GM23248 (cell line): ENCODE results near the gene CDC73. TPM values are rescaled to one million over a fixed set of nuclear protein-coding genes. Genes with fewer than 3 reads are reported as not detected.

Experiments
- DNase-seq: peaks from one replicate; pipeline ENCODE4 v3.0.0-alpha.2; 2015
- H2AFZ ChIP-seq: fragments of 200-600 bp; sonication (generic); 2 replicates; pipeline ENCODE4 v1.6.1; 2016; ENCODE audit warnings: antibody characterized with exemption
- H3F3A ChIP-seq: fragments of 200-600 bp; sonication (generic); 2 replicates; pipeline ENCODE4 v1.6.1; 2016; ENCODE audit warnings: mild to moderate bottlenecking, antibody characterized with exemption, mixed run types; ENCODE audit not compliant: insufficient read depth
- H3K27ac ChIP-seq: fragments of 200-600 bp; sonication (generic); 2 replicates; pipeline ENCODE4 v1.5.1; 2016; ENCODE audit warnings: mild to moderate bottlenecking
- H3K27me3 ChIP-seq: fragments of 200-600 bp; sonication (generic); replicated peaks from 2 replicates; pipeline ENCODE4 v1.6.1; 2016; ENCODE audit warnings: mild to moderate bottlenecking; ENCODE audit not compliant: insufficient read depth
- H3K36me3 ChIP-seq: fragments of 200-600 bp; sonication (generic); 2 replicates; pipeline ENCODE4 v1.6.1; 2016; ENCODE audit warnings: low read depth, mild to moderate bottlenecking
- H3K4me1 ChIP-seq: fragments of 200-600 bp; sonication (generic); 2 replicates; pipeline ENCODE4 v1.6.1; 2016; ENCODE audit warnings: mild to moderate bottlenecking; ENCODE audit not compliant: insufficient read depth
- H3K4me2 ChIP-seq: fragments of 200-600 bp; sonication (generic); one replicate; pipeline ENCODE4 v1.6.1; 2016; ENCODE audit warnings: mild to moderate bottlenecking; ENCODE audit not compliant: unreplicated experiment
- H3K4me3 ChIP-seq: fragments of 200-600 bp; sonication (generic); 2 replicates; pipeline ENCODE4 v1.5.1; 2016; ENCODE audit warnings: mild to moderate bottlenecking
- H3K79me2 ChIP-seq: fragments of 200-600 bp; sonication (generic); 2 replicates; pipeline ENCODE4 v1.6.1; 2016; ENCODE audit warnings: mild to moderate bottlenecking; ENCODE audit not compliant: insufficient read depth
- H3K9ac ChIP-seq: fragments of 200-600 bp; sonication (generic); 2 replicates; pipeline ENCODE4 v1.6.1; 2016; ENCODE audit warnings: mild to moderate bottlenecking
- H3K9me2 ChIP-seq: fragments of 200-600 bp; sonication (generic); 2 replicates; pipeline ENCODE4 v1.6.1; 2016; ENCODE audit warnings: mixed run types, mild to moderate bottlenecking, moderate library complexity; ENCODE audit not compliant: insufficient read depth
- H3K9me3 ChIP-seq: fragments of 200-600 bp; sonication (generic); one replicate; pipeline ENCODE4 v1.6.1; 2017; ENCODE audit warnings: low read depth
- H4K20me1 ChIP-seq: fragments of 200-600 bp; sonication (generic); 2 replicates; pipeline ENCODE4 v1.6.0; 2016; ENCODE audit not compliant: insufficient read depth
- EZH2 ChIP-seq: fragments of 200-600 bp; sonication (generic); IDR thresholded peaks from 2 replicates; pipeline ENCODE4 v1.6.1; 2018; ENCODE audit warnings: antibody characterized with exemption, mild to moderate bottlenecking; ENCODE audit not compliant: insufficient read depth, poor library complexity, severe bottlenecking
- EZH2phosphoT487 ChIP-seq: fragments of 200-600 bp; sonication (generic); IDR thresholded peaks from 2 replicates; pipeline ENCODE4 v1.6.1; 2018; ENCODE audit warnings: antibody characterized with exemption, moderate library complexity, mild to moderate bottlenecking, low read depth; ENCODE audit not compliant: insufficient read depth
- WGBS, 2 experiments: methylation state at CpG; one replicate each; pipeline ENCODE4 v1.1.6; 2015 to 2017; ENCODE audit warnings: low lambda C conversion rate in 2 of 2, low coverage in 1 of 2; ENCODE audit errors: missing lambda C conversion rate in 2 of 2; 5-methylcytosine and 5-hydroxymethylcytosine counted together
- in situ Hi-C: fragments of 300-500 bp; cut with MboI; formaldehyde crosslinking; loops from 2 replicates; pipeline ENCODE4 v1.15.0; 2020
- polyA plus RNA-seq: library from polyadenylated mRNA; unstranded; fragments of >200 nt; fragmentation: Nextera tagmentation; extraction: Ambion mirVana; gene quantifications from 2 replicates; pipeline ENCODE4 v1.2.1, GENCODE V29; 2016
- total RNA-seq: library from RNA; depleted of rRNA; stranded (reverse); fragments of >200 nt; shearing (Covaris generic); gene quantifications from 2 replicates; pipeline ENCODE4 v1.2.3, GENCODE V29; 2014

Gene CDC73
- total and polyA plus RNA-seq, 2 experiments from 2014 or later: 29.1 to 50.9 TPM

DNA sequence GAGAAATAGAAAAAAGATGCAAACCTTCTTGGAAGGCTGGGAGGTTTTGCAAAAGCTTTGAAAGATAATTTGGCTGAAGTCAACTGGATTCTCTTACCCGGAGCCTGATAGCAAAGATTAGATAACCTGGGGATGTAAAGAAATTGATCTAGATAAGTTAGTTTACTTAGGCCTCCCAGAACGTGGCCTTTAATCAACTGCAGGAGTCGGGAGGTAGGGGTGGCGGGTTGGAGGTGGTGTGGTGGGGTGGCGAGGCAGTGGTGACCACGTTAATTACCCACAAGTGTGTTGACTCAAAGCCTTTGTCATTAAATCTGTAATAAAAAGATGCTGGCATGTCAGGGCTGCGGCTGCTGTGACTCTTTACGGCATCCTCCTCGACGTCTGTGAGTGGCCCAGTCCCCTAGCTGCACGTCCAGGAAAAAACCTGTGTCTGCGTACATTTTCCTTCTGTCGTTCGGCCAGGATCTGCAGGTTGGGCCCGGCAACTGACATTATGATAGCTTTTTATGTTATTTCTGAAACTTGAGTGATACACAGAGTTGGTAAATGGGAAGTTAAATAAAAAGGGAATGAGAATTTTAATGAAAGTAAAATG is 115.6 kb downstream of the CDC73 start:
- no peak overlapping the region for H3K9ac ChIP-seq
- H3K27ac ChIP-seq: no peak overlapping the region
- no peak for DNase-seq
- no peaks in the 10 kb centered on the region for H3K27me3 ChIP-seq
- no peaks in the 10 kb centered on the region for H4K20me1 ChIP-seq
- H3K4me2 ChIP-seq: no peak overlapping the region
- no peaks in the 10 kb centered on the region for H3K9me3 ChIP-seq
- no peaks in the 10 kb centered on the region for H3K9me2 ChIP-seq
- no peak overlapping the region for H2AFZ ChIP-seq
- no peaks in the 10 kb centered on the region for H3F3A ChIP-seq
- TF ChIP-seq EZH2 (no peak), EZH2phosphoT487 (no peak)
- 95 to 97% methylated on average over 15 of the region's 15 CpGs for WGBS, 2 experiments
- in situ Hi-C loops: no loop called here
- peaks cover 33% of the 10 kb centered on the region; the same call in 1 of the 2 replicates for H3K79me2 ChIP-seq
- no peaks in the 10 kb centered on the region for H3K4me1 ChIP-seq
- H3K36me3 ChIP-seq: peaks cover 35% of the 10 kb centered on the region
- no peak overlapping the region for H3K4me3 ChIP-seq

GRCh38 chr1:193240609-193241008 is 118.8 kb downstream of the CDC73 start:
- no peak for TF ChIP-seq EZH2
- TF ChIP-seq EZH2phosphoT487: no peak
- Histone ChIP-seq H3K79me2 (peaks cover 40% of the 10 kb centered on the region; the same call in 1 of the 2 replicates), H3K27ac (no peak overlapping the region), H3K4me3 (no peak overlapping the region), H3K4me2 (no peak overlapping the region), H4K20me1 (no peaks in the 10 kb centered on the region), H3F3A (no peaks in the 10 kb centered on the region), H3K9me2 (no peaks in the 10 kb centered on the region), H3K4me1 (no peaks in the 10 kb centered on the region), H2AFZ (no peak overlapping the region), H3K36me3 (peaks cover 26% of the 10 kb centered on the region), H3K9ac (no peak overlapping the region), H3K9me3 (no peaks in the 10 kb centered on the region), H3K27me3 (no peaks in the 10 kb centered on the region)
- WGBS, 2 experiments: 96 to 100% methylated on average over 1 of the region's 1 CpG
- in situ Hi-C loops: no loop called here
- no peak for DNase-seq

GRCh38 chr1:193241132-193241827 is 119.4 kb downstream of the CDC73 start:
- H3K79me2 ChIP-seq: peaks cover 45% of the 10 kb centered on the region; the same call in 1 of the 2 replicates
- H3K9me2 ChIP-seq: no peaks in the 10 kb centered on the region
- peaks cover 22% of the 10 kb centered on the region for H3K36me3 ChIP-seq
- no peak overlapping the region for H3K27ac ChIP-seq
- H3K27me3 ChIP-seq: no peaks in the 10 kb centered on the region
- H3K4me1 ChIP-seq: no peaks in the 10 kb centered on the region
- H3F3A ChIP-seq: no peaks in the 10 kb centered on the region
- DNase-seq: no peak
- H3K9ac ChIP-seq: no peak overlapping the region
- in situ Hi-C loops: no loop called here
- no peak overlapping the region for H3K4me2 ChIP-seq
- TF ChIP-seq EZH2phosphoT487: no peak
- TF ChIP-seq EZH2: no peak
- no peaks in the 10 kb centered on the region for H3K9me3 ChIP-seq
- H3K4me3 ChIP-seq: no peak overlapping the region
- WGBS, 2 experiments: 97% methylated on average over 7 of the region's 7 CpGs
- no peaks in the 10 kb centered on the region for H4K20me1 ChIP-seq
- H2AFZ ChIP-seq: no peak overlapping the region

GRCh38 chr1:193242000-193242399 is 120.2 kb downstream of the CDC73 start:
- Histone ChIP-seq H3K9ac (no peak overlapping the region), H3K4me2 (no peak overlapping the region), H2AFZ (no peak overlapping the region), H3F3A (no peaks in the 10 kb centered on the region), H3K9me3 (no peaks in the 10 kb centered on the region), H3K4me3 (no peak overlapping the region), H3K9me2 (no peaks in the 10 kb centered on the region), H3K4me1 (no peaks in the 10 kb centered on the region), H3K27me3 (no peaks in the 10 kb centered on the region), H4K20me1 (no peaks in the 10 kb centered on the region), H3K36me3 (peaks cover 18% of the 10 kb centered on the region), H3K79me2 (peaks cover 45% of the 10 kb centered on the region; the same call in 1 of the 2 replicates), H3K27ac (no peak overlapping the region)
- TF ChIP-seq EZH2phosphoT487 (no peak), EZH2 (no peak)
- in situ Hi-C loops: no loop called here
- 98 to 100% methylated on average over 4 of the region's 4 CpGs for WGBS, 2 experiments
- DNase-seq: no peak
